HG03159 (cell line): ENCODE measurements around the gene TRANK1.

ENCODE experiments used
- ATAC-seq: cut with Tn5 transposase; IDR thresholded peaks from one replicate; pipeline ENCODE4 v1.9.1; 2021; ENCODE audit warnings: mild to moderate bottlenecking, moderate library complexity; ENCODE audit not compliant: unreplicated experiment

TRANK1 gene

DNA sequence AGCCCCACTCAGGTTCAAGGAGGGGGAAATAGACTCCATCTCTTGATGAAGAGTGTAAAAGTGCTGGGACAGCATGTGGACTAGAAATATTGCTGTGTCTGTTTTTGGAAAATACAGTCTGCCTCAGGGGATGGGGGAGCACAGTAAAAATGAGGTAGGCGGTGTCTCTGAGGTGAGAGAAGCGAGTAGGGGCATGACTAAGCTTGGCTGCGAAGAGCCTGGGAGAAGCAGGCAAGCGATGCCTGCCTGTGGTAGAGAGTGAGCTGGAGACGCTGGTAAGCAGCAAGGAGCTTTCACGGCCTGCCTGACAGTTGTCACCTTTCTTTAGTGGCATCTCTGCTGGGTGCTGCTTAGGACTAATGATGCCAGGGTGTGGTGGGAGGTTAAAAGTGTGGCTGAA is 131.5 kb downstream of the TRANK1 start:
- ATAC-seq, result no peak

DNA sequence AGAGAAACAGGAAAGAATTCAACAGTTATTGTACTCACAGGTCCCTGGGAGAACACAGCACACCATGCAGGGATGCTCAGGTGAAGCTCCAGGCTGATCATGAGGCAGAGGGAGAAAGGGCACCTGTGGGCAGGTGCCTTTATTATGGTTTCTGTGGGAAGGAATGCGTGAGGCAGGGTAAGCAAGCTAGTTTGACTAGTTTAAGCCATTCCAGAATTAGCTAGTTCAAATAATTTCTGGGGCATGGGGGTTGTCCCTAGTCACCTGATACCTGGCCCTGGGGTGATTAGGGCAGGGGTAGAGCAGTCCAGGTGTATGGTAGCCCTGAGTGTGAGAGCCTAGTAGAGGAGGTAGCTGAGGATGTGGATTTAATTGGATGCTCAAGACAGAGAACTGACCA is 132.6 kb downstream of the TRANK1 start:
- no peak for ATAC-seq

DNA sequence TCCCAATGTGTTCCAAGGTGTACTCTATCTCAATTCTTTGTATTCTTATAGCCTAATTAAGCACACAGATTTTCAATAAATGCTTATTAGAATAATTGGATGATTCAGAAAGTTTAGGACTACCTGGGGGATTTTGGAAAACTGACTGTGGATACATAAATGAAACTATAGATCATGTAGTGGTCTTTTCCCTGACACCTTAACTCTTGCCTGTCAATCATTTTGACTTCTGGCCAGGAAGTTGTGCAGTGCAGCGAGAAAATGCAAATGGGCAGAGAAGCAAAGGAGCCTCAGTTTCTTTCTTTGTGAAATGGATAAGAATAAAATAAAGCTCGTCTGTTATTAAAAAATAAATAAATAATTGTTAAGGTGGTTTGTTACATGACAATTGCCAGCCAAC is 133.1 kb downstream of the TRANK1 start:
- no peak for ATAC-seq

DNA sequence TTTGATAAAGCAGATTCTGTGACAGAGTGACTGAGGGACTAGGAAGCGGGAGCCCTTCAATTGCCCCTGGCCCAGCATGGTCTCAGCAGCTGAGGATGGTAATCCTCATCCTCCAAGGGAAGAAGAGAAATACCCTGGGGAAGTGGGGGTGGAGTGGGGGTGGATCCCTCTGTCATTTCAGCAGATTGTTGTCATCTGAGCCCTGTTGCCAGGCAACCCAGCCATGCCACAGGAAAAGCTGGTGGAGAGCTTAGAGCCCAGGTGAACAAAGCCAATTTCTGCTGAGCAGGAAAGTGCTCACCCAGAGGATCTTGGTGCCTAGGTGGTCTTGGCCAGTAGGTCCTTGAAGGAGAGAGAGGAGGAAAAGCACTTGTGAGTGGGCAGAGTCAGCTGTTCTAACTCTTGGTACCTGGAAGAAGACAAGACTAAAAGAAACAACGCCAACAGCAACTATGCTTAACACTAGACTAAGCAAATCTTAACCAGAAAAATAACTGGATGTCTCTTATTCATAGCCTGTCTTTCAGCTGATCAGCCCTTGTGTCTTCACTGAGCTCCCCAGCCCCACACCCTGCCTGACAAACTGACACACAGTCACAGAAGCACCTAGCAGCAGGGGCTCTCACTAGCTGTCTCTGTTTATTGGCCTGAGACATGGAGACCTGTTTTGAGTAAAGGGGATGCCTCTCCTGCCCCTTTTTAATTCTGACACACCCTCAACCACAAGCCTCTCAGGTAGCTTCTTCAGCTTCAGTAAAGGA is 140.4 kb downstream of the TRANK1 start:
- ATAC-seq, result no peak

DNA sequence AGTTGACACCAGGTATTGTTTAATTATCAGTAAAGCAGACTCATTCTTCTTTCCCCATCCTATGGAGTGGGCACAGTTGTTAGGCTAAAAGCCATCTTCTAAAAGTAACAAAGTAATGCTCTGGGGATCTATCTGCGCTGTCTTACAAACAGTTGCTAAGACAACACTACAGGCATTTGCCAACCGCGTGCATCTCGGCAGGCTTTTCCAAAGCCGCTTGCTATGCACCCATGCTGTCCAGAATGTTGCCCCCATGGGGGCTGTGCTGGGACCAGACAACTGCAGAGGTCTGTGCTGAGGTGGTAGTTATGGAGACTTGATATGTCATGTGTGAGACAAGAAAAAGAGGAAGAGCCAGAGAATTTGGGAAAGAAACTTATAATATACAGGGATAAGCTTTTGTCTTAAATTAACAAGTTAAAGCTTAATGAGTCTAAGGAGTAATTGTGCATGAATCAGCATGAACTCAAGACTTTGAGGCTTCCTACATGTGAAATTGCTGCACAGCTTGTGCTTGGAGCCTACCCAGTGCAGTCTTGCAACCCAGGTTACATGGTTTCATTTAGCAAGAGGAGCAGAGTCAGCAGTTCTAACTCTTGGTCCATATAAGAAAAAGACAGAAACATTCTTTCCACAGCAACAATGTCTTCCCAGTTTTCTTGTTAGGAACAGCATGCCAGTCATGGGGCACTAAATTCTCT is 141.6 kb downstream of the TRANK1 start:
- ATAC-seq, result no peak

DNA sequence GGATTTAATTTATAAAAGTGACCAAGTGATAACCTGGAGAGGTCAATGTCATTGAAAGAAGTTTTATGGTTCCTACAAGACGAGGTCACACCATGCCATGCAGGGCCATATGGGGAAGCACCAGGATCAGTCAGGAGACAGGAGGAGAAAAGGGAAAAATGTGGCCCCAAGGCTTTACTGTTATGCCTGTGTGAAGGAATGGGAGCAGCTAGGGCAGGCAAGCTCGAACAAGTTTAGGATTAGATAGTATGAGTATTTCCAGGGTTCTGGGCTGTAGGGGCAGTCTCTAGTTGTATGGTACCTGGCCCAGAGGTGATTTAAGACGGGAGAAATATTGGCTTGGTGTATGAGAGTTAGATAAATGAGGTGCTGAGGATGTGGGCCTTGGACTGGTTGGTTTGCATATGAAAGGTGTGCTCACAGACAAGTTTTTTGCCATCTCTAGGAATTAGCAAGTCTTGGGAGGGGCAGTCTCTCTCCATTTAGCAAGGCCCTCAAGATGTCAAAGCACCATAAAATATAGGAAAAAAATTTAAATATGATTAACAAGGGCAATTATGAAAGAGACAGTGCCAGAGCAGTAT is 144.2 kb downstream of the TRANK1 start:
- no peak for ATAC-seq

DNA sequence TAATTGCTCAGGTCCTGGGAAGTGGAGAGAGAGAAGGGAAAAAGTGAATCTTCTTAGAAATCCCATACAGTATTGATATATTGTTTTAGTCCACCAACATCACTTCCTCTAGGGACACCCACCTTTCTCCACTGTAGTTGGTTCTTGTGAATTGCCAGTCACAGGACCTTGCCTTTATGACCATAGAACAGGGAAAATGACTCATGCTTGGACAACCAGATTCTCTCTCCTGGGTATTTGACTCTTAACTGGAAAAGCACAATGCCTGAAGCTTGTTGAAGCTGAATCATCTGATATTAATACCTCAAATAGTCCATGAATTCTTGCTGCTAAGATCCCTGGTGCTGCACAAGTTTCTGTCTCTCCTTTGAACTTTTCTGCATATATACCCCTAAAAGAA is 148.0 kb downstream of the TRANK1 start:
- no peak for ATAC-seq

DNA sequence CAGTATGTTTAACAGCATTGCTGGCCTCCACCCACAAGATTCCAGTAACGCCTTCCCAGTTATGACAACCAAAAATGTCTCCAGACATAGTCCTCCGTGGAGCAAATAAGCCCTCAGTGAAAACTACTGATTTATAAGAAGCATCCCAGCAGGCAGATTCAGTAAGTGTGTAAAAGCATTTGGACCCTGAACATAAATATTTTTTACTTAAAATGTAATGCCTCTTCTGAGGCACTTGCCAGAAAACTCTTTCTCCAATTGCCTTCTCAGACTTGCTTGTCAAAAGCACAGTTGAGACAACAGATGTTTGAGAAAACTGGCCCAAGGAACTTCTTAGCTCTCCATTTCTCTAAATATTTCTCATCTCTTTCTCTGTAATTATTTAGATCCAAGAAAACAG is 148.7 kb downstream of the TRANK1 start:
- ATAC-seq, result no peak

DNA sequence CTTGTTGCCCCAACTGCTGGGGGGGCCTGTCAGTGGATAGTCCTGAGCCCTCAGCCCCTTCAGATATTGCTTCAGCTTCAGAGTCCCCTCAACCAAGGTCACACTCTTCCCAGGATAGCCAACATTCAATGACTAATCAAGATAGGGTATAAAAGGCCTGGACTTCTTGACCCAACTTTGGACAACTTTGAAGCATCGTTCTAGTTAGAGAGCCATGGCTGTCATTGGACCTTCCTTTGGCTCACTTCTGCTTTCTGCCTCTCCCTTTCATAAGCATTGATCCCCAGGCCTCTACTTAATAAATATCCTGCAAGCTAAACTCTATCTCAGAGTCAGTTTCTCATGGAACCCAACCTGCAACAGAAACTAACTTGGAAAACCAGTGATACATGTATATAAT is 149.2 kb downstream of the TRANK1 start:
- no peak for ATAC-seq

DNA sequence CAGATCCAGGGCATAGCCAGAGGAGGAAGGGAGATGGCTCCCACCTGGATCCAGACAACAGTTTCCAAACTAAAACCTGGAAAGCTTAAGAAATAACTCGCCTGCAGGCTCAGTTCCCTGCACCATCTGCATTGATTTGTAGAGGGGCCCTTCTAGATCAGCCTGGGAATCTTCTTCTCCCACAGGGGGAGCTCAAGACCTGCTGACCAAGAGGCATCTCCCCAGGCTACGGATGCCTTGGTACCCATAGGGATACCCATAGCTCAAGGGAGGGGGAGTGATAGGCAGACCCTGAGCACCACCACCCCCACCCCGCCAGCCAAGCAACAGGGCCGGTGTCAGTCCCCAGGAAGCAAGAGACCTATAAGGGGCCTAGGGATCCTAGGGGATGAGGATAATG is 152.5 kb downstream of the TRANK1 start:
- ATAC-seq, result peak; percentile 58

DNA sequence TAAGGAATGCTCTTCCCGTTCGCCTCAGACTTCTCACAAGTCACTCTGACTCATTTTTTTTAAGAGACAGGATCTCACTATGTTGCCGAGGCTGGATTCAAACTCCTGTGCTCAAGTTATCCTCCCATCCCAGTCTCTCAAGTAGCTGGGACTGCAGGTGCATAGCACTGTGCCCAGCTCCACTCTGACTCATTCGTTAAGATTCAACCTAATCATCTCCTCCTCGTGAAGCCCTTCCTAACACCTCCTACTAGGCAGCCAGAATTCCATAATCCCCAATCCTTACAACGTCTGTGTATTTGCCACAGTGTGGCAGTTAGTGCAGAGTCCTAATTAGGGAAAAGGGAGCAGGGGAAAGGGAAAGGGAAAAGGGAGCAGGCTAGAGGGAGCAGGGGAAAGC is 154.1 kb downstream of the TRANK1 start:
- no peak for ATAC-seq

DNA sequence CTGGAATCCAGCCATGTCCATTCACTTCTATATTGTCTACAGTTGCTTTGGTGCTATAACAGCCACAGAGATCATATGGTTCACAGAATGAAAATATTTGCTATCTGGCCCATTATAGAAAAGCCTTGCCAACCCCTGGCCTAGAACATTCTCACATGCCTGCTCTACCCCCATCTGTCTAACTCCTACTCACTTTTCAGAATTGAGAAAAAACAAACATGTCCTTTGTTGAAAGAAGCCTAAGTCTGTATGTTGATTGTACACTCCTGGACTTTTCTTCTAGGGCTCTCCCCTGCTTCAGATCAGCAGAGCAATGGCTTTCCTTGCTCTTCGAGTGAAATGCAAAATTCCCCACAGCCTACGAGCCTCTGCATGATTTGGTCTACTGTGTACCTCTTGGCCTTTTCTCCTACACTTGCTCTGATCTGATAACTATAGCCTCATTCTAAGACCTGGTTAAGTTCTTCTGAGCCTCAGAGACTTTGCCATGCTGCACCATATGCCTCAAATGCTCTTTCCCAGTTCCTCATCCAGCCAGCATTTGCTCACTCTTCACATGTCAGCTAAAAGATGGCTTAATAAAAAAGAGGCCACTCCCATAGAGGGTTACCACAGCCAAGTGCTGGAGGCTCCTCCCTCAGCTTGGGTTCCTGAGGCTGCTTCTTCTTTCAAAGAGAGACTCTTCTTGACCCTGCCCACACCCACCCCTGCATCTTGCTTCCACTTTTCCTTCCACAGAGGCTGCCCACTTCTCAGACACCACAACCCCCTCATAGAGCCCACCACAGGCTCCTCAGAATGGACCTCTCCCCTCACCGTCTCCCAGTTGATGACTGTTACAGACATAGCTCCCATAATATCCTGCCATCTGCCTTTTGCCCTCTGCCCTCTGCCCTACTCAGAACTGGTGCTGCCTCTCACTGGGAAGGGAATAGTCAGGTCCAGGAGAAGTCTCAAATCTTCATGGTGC is 157.6 kb downstream of the TRANK1 start:
- ATAC-seq, result no peak

DNA sequence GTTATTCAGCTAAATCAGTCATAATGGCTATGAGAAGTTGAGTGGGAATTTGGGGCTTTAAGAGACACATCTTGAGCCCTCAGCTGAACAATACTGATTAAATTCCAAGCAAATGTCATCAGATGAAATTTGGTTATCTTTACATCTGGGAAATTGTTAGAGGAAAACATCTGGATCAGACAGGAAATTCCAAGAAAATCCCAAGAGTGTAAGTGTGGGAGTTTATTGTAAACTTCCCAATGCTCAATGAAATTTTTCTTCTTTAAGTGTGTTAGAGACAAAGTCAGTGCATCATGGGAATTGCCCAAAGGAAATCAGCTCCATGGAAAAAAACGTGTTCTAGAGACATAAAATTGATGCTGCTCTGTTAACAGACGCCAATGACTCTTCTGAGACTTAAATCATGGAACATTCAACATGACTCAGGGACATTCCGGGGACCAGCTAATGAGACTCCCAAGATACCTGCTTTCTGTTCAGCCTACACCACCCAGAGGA is 160.7 kb downstream of the TRANK1 start:
- no peak for ATAC-seq

DNA sequence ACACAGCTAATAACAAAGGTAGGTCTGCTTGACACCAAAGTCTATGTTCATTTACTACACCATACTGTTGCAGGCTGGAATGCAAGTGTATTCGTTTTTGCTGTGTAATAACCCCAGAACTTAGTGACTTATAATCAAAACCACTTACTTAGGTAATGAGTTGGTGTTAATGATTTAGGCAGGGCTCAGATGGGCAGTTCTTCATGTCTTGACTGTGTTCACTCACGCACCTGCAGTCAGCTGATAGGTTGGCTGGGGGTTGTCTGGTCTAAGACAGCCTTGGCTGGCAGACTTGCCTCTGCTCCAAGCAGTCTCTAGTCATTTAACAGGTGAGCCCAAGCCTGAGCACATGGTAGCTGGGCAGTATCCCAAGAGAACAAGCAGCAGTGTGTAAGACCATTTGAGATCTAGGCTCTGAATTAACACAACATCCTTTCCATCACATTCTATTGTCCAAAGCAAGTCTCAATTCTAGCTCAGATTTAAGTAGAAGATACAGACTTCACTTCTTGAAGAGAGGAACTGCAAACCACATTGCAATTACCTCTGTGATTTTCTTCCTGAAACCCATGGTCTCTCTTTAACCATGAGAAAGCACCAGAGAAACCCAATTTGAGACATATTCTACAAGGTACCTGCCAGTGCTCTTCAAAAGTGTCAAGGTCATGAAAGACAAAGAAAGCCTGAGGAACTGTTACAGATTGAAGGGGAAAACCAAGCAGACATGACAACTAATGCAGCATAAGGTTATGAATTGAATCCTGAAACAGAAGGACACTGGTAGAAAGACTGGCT is 167.2 kb downstream of the TRANK1 start:
- ATAC-seq, result peak; percentile 90
